Umbilical cord (tissue), 2 donors: ENCODE measurements around the gene ZNF474. TPM values are rescaled to one million over a fixed set of nuclear protein-coding genes. Genes with fewer than 3 reads are reported as not detected.
A peak's percentile ranks its signal among the peaks of the same experiment; 100 is the strongest.

ENCODE experiments used
- DNase-seq: peaks from one replicate; pipeline ENCODE4 v3.0.0-alpha.2; 2015; ENCODE audit warnings: low spot score
- total RNA-seq: library from RNA; depleted of rRNA; stranded (reverse); fragments of >200 nt; gene quantifications from one replicate; pipeline ENCODE4 v1.2.3, GENCODE V29; 2014; ENCODE audit warnings: low replicate concordance; ENCODE audit not compliant: insufficient read depth

The ZNF474 gene
- total RNA-seq, 1 donor from 2014 or later = 2.6 TPM

- no peak for DNase-seq
Observed at GRCh38 chr5:122153230-122153629, 23.9 kb downstream of the ZNF474 start.

- DNase-seq = no peak
Observed at GRCh38 chr5:122153774-122154173, 24.4 kb downstream of the ZNF474 start.

GRCh38 chr5:122154491-122154890 lies 25.1 kb downstream of the ZNF474 start:
- DNase-seq = no peak

DNA sequence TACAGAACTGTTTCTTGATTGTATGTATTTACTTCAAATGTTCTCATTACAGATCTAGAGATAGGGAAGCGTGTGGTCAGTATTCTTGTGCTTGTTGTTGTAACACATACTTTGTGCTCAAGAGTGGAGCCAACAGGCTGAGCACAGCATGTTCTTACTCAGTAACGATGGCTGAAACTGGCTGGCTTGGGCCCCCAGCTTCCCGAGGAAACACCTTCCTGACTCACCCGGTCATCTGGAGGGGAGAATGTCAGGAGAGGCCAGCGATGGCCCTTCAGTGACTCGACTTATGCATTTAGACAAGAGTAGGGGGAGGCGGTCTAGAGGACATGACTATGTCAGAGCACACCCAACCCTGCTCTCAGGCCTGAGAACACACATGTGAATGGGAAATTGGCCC lies 25.6 kb downstream of the ZNF474 start:
- DNase-seq = no peak

DNA sequence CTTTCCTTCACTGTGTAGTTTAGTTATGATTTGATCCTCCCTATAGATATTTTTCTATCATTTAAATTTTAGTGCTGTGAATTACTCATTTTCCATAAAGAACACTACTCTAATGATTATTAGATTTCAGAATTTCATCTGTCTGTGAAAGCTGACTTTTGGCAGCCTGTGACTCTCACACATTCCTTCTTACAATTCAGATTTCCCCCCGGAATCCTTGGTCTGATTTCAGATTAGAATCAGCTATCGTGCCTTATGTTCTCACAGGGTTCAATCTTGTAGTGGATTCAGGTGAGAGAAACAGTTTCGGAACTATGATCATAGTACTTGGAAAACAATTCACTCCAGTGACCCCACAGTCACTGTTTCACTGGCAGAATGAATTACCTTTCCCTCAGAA lies 26.2 kb downstream of the ZNF474 start:
- DNase-seq = no peak

- DNase-seq = peak; percentile 67
Observed at GRCh38 chr5:122156724-122157325, 27.5 kb downstream of the ZNF474 start.

- no peak for DNase-seq
Observed at GRCh38 chr5:122162100-122162638, 32.8 kb downstream of the ZNF474 start.

- DNase-seq = peak; percentile 50
Observed at GRCh38 chr5:122163121-122164069, 34.0 kb downstream of the ZNF474 start.

DNA sequence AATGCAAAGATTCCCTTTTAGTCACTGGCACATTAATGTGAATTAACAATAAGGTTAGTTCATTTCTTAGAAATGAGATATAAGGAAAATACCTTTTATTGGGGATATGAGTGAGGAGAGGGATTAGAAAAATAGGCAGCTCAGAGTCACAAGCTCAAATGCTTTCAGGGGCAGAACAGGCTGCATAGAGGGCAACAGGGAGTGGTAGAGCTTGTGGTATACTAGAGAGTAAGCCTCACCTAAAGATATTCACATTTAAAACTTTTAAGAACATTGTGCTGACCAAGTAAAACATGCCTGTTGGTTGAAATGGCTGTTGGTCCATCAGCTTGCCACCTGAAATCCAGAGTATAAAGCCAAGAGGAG lies 34.7 kb downstream of the ZNF474 start:
- DNase-seq = no peak

DNA sequence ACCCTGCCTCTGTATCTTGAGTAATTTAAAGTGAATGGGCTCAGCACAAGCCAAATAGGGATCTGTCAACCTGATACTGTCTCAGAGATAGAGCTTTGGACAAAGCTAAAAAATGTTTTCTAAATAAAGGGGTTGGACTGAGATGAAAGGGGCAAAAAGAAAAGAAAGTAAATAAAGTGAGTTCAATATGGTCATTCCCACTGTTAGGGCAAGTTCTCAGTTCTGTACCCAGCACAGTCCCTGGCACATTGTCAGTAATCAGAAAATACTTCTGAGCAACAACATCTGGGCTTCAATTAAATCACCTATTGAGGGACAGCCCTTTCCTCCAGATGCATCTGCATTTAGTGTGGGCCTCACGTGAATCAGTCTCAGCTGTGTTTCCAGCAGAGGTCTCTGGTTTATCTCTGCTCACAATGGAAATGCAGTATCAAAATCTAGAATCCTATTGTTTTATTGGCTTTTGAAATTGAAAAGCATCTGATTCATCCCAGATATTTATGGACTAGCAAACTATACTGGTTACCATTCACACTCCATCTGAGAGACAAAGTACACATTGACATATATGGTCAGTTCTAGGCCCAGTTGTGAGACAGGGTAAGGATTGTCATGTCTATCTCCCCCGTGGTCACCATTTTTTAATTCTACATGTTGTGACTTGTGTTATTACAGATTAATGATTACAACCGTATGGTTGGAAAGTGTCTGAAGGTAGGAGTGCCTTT lies 35.6 kb downstream of the ZNF474 start:
- DNase-seq = no peak

GRCh38 chr5:122165559-122166078 lies 36.3 kb downstream of the ZNF474 start:
- no peak for DNase-seq

GRCh38 chr5:122169350-122170103 lies 40.2 kb downstream of the ZNF474 start:
- DNase-seq = no peak

- no peak for DNase-seq
Observed at GRCh38 chr5:122170620-122171019, 41.3 kb downstream of the ZNF474 start.

DNA sequence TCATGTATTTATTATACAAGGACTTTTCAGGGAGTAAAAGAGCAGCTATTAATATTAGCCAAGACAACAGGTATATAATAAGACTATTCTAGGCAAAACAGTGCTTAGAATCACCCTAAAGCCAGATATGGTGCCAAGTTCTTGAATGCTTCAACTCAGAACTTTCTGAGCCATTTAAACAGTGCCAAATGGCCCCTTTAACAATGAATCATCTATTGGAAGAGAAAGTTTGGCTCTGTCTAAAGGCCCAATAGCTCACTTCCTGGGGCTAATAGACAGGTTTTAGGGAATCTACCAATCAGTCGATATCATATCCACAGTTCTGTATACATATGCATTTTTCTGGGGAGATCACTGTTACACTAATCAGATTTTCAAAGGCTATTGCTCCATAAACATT lies 42.9 kb downstream of the ZNF474 start:
- no peak for DNase-seq

GRCh38 chr5:122173474-122174415 lies 44.4 kb downstream of the ZNF474 start:
- no peak for DNase-seq

GRCh38 chr5:122175091-122175490 lies 45.7 kb downstream of the ZNF474 start:
- DNase-seq = no peak

GRCh38 chr5:122175852-122176251 lies 46.5 kb downstream of the ZNF474 start:
- no peak for DNase-seq

GRCh38 chr5:122177161-122177560 lies 47.8 kb downstream of the ZNF474 start:
- DNase-seq = no peak

DNA sequence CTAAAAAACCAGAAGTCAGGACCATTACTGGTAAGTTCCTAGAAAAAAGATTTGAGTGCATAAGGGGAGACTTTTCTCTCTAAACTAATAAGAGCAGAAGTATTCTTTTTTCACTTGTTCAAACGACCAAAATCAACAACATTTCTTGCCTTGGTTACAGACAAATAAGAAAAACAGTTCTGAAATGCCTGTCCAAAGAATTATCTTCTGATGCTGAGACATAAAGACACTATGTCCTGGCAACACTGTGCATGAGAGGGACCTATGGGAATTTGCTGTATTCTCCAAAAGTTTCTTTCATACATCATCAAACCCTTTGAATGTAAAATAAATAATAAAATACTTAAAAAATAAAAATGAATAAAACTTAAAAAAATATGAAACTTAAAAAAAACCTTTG lies 50.4 kb downstream of the ZNF474 start:
- no peak for DNase-seq

- DNase-seq = no peak
Observed at GRCh38 chr5:122180146-122180712, 50.9 kb downstream of the ZNF474 start.
